ENCODE data around the gene INPPL1.

Gene INPPL1

GRCh38 chr11:72238492-72239312 is 14.1 kb downstream of the INPPL1 start:
- ChIA-PET CTCF (interaction anchor here (1.0 to 4.4 kb wide), 17 partner anchors 8 to 213 kb away, joined by 3 to 36 read pairs (median 5); partner anchors contain the start of gene INPPL1), POLR2A (no interaction called here)
- DNase-seq (ENCODE audit: extremely low spot score): no peak
- TF ChIP-seq CTCF (IDR thresholded peaks at IDR 0.05; ENCODE audit: control extremely low read depth, extremely low read depth, low read depth, missing control alignments): no peak

GRCh38 chr11:72239313-72239848 is 14.8 kb downstream of the INPPL1 start:
- ChIA-PET CTCF (interaction anchor here (3.1 to 4.4 kb wide), 2 partner anchors 12 to 214 kb away, joined by 16 to 36 read pairs; partner anchors contain the start of gene INPPL1), POLR2A (no interaction called here)
- no peak for TF ChIP-seq CTCF (IDR thresholded peaks at IDR 0.05; ENCODE audit: control extremely low read depth, extremely low read depth, low read depth, missing control alignments)
- peak; percentile 71 for DNase-seq (ENCODE audit: extremely low spot score)

GRCh38 chr11:72239849-72240460 is 15.4 kb downstream of the INPPL1 start:
- CTCF ChIA-PET: interaction anchor here (0.8 to 1.5 kb wide), 3 partner anchors 9 to 191 kb away, joined by 3 to 11 read pairs (median 4); no protein-coding TSS in a partner anchor
- no peak for DNase-seq (ENCODE audit: extremely low spot score)
- POLR2A ChIA-PET: no interaction called here
- TF ChIP-seq CTCF (IDR thresholded peaks at IDR 0.05; ENCODE audit: control extremely low read depth, extremely low read depth, low read depth, missing control alignments): peak; percentile 3

GRCh38 chr11:72240461-72241290 is 16.1 kb downstream of the INPPL1 start:
- TF ChIP-seq CTCF (IDR thresholded peaks at IDR 0.05; ENCODE audit: control extremely low read depth, extremely low read depth, low read depth, missing control alignments): no peak
- ChIA-PET CTCF (interaction anchor here (0.8 to 1.5 kb wide), 5 partner anchors 8 to 191 kb away, joined by 3 to 11 read pairs (median 4); no protein-coding TSS in a partner anchor), POLR2A (interaction anchor here (0.6 kb wide), 1 partner anchor 148 kb away, joined by 3 read pairs; no protein-coding TSS in a partner anchor)
- peak; percentile 46 for DNase-seq (ENCODE audit: extremely low spot score)

- POLR2A ChIA-PET: interaction anchor here (0.6 kb wide), 1 partner anchor 147 kb away, joined by 3 read pairs; no protein-coding TSS in a partner anchor
- TF ChIP-seq CTCF (IDR thresholded peaks at IDR 0.05; ENCODE audit: control extremely low read depth, extremely low read depth, low read depth, missing control alignments): no peak
- CTCF ChIA-PET: interaction anchor here (1.1 to 1.5 kb wide), 4 partner anchors 20 to 190 kb away, joined by 3 to 11 read pairs (median 4); no protein-coding TSS in a partner anchor
- DNase-seq (ENCODE audit: extremely low spot score): no peak
Observed at GRCh38 chr11:72241291-72241781, 16.8 kb downstream of the INPPL1 start.

Data from GM10248 (cell line).